ENCODE results near the gene ENTREP1.

- TF ChIP-seq CTCF (IDR thresholded peaks at IDR 0.05) (no peak), EP300 (IDR thresholded peaks at IDR 0.05) (no peak), POLR2A (IDR thresholded peaks at IDR 0.05) (no peak), POLR2AphosphoS5 (IDR thresholded peaks at IDR 0.05) (no peak)
These were observed 68.4 kb downstream of the ENTREP1 start for GRCh38 chr9:69393425-69393824.

All from upper lobe of left lung (tissue), 4 donors.